GM23338 (cell line): ENCODE results near the gene ZNF605. TPM values are rescaled to one million over a fixed set of nuclear protein-coding genes. Genes with fewer than 3 reads are reported as not detected.

Experiments used
- ATAC-seq: fragments of 200-7000 bp; cut with Tn5 transposase; 3 replicates; pipeline ENCODE4 v1.9.1; 2020
- DNase-seq: peaks from one replicate; pipeline ENCODE4 v3.0.0-alpha.2; 2015; ENCODE audit warnings: low spot score
- H2AFZ ChIP-seq: fragments of 200-600 bp; sonication (generic); 2 replicates; pipeline ENCODE4 v1.8.0; 2016; ENCODE audit warnings: antibody characterized with exemption, mild to moderate bottlenecking, moderate library complexity
- H3F3A ChIP-seq: fragments of 200-600 bp; sonication (generic); replicated peaks from 2 replicates; pipeline ENCODE4 v1.8.0; 2017; ENCODE audit warnings: antibody characterized with exemption, mixed run types, low read depth
- H3K27ac ChIP-seq: fragments of 200-600 bp; sonication (generic); 2 replicates; pipeline ENCODE4 v1.6.1; 2016; ENCODE audit warnings: low read depth
- H3K27me3 ChIP-seq: fragments of 200-600 bp; sonication (generic); 2 replicates; pipeline ENCODE4 v1.8.0; 2016; ENCODE audit warnings: mild to moderate bottlenecking, mixed run types, moderate library complexity; ENCODE audit not compliant: insufficient read depth
- H3K36me3 ChIP-seq: fragments of 200-600 bp; sonication (generic); 2 replicates; pipeline ENCODE4 v1.8.0; 2016; ENCODE audit warnings: mild to moderate bottlenecking; ENCODE audit not compliant: insufficient read depth
- H3K4me1 ChIP-seq: fragments of 200-600 bp; sonication (generic); 2 replicates; pipeline ENCODE4 v1.8.0; 2016; ENCODE audit warnings: mild to moderate bottlenecking, moderate library complexity; ENCODE audit not compliant: insufficient read depth
- H3K4me2 ChIP-seq: fragments of 200-600 bp; sonication (generic); 2 replicates; pipeline ENCODE4 v1.7.1; 2017; ENCODE audit warnings: mixed run types
- H3K4me3 ChIP-seq: fragments of 200-600 bp; sonication (generic); 2 replicates; pipeline ENCODE4 v1.6.1; 2016; ENCODE audit warnings: mixed run types
- H3K79me2 ChIP-seq: fragments of 200-600 bp; sonication (generic); replicated peaks from 2 replicates; pipeline ENCODE4 v1.8.0; 2017; ENCODE audit warnings: mild to moderate bottlenecking; ENCODE audit not compliant: insufficient read depth
- H3K9me2 ChIP-seq: fragments of 200-600 bp; sonication (generic); 2 replicates; pipeline ENCODE4 v1.8.0; 2017; ENCODE audit not compliant: insufficient read depth
- H4K20me1 ChIP-seq: fragments of 200-600 bp; sonication (generic); replicated peaks from 2 replicates; pipeline ENCODE4 v1.8.0; 2017; ENCODE audit warnings: mild to moderate bottlenecking; ENCODE audit not compliant: insufficient read depth
- H3K27ac Mint-ChIP-seq: 2 replicates; pipeline ENCODE4 v1.8.0; 2020; ENCODE audit warnings: inconsistent platforms, mild to moderate bottlenecking, moderate library complexity, mixed read lengths
- H3K27me3 Mint-ChIP-seq: 3 replicates; pipeline ENCODE4 v1.8.0; 2022; ENCODE audit warnings: low read depth, mild to moderate bottlenecking, moderate library complexity, mixed read lengths, inconsistent platforms; ENCODE audit not compliant: insufficient read depth, poor library complexity
- H3K36me3 Mint-ChIP-seq: 3 replicates; pipeline ENCODE4 v1.8.0; 2021; ENCODE audit warnings: low read depth, mild to moderate bottlenecking, inconsistent platforms, moderate library complexity, mixed read lengths
- H3K4me1 Mint-ChIP-seq: 3 replicates; pipeline ENCODE4 v1.8.0; 2020; ENCODE audit warnings: mild to moderate bottlenecking, inconsistent platforms, mixed read lengths
- H3K4me3 Mint-ChIP-seq: 3 replicates; pipeline ENCODE4 v1.8.0; 2021; ENCODE audit warnings: moderate library complexity, mild to moderate bottlenecking, inconsistent platforms, mixed read lengths
- H3K9me3 Mint-ChIP-seq: 3 replicates; pipeline ENCODE4 v1.8.0; 2020; ENCODE audit warnings: moderate library complexity, mild to moderate bottlenecking, inconsistent platforms, mixed read lengths
- EZH2phosphoT487 ChIP-seq: fragments of 200-600 bp; sonication (generic); IDR thresholded peaks from one replicate; pipeline ENCODE4 v1.8.1; 2018; ENCODE audit warnings: antibody characterized with exemption; ENCODE audit not compliant: unreplicated experiment
- POLR2AphosphoS5 ChIP-seq: IDR thresholded peaks from 2 replicates; pipeline ENCODE4 v1.6.1; 2016; ENCODE audit warnings: antibody characterized with exemption, low read depth
- REST ChIP-seq: IDR thresholded peaks from one replicate; pipeline ENCODE4 v1.6.1; 2018; ENCODE audit warnings: antibody characterized with exemption; ENCODE audit not compliant: unreplicated experiment
- ZNF114 ChIP-seq: fragments of 250-450 bp; sonication (Bioruptor Pico); IDR thresholded peaks from 2 replicates; pipeline ENCODE4 v1.5.0; 2020; ENCODE audit warnings: mild to moderate bottlenecking, moderate library complexity
- ZNF331 ChIP-seq: fragments of 250-450 bp; sonication (Bioruptor Pico); IDR thresholded peaks from 2 replicates; pipeline ENCODE4 v1.5.0; 2020; ENCODE audit warnings: low read depth, mild to moderate bottlenecking, moderate library complexity
- ZNF462 ChIP-seq: fragments of 250-450 bp; sonication (Bioruptor Pico); IDR thresholded peaks from 2 replicates; pipeline ENCODE4 v1.5.0; 2020; ENCODE audit warnings: mild to moderate bottlenecking, moderate library complexity
- polyA plus RNA-seq: library from polyadenylated mRNA; unstranded; fragments of >200 nt; fragmentation: Nextera tagmentation; extraction: Ambion mirVana; gene quantifications from 2 replicates; pipeline ENCODE4 v1.2.1, GENCODE V29; 2016
- total RNA-seq: library from RNA; depleted of rRNA; stranded (reverse); fragments of >200 nt; shearing (Covaris generic); gene quantifications from 2 replicates; pipeline ENCODE4 v1.2.3, GENCODE V29; 2014

Gene ZNF605
- total and polyA plus RNA-seq, 2 experiments from 2014 or later: 13.5 to 17.1 TPM

GRCh38 chr12:132922676-132923075 is 33.4 kb downstream of the ZNF605 start:
- Mint-ChIP-seq H3K4me3 (no peak overlapping the region), H3K27me3 (peaks cover 9% of the 10 kb centered on the region), H3K27ac (no peak overlapping the region), H3K9me3 (peaks cover 100% of the 10 kb centered on the region), H3K4me1 (no peaks in the 10 kb centered on the region), H3K36me3 (peaks cover 83% of the 10 kb centered on the region)
- Histone ChIP-seq H4K20me1 (no peaks in the 10 kb centered on the region), H3K4me1 (no peaks in the 10 kb centered on the region), H3K79me2 (no peaks in the 10 kb centered on the region), H3K4me3 (no peak overlapping the region), H3F3A (0 out of 2 replicates have a peak, but pooled peaks cover 10% of the 10 kb centered on the region), H3K4me2 (no peak overlapping the region), H3K27me3 (0 out of 2 replicates have a peak, but pooled peaks cover 4% of the 10 kb centered on the region), H3K27ac (no peak overlapping the region), H3K9me2 (no peaks in the 10 kb centered on the region), H2AFZ (no peak overlapping the region), H3K36me3 (peaks cover 29% of the 10 kb centered on the region)
- no peak for TF ChIP-seq ZNF114 (CRISPR knock-in tag)
- no peak for TF ChIP-seq ZNF331
- TF ChIP-seq ZNF462 (CRISPR knock-in tag): no peak
- TF ChIP-seq EZH2phosphoT487: no peak
- no peak for TF ChIP-seq POLR2AphosphoS5
- TF ChIP-seq REST: no peak
- ATAC-seq: no peak
- DNase-seq: no peak
